Kidney epithelial cell (primary cell): ENCODE data around the gene USP24. TPM values are rescaled to one million over a fixed set of nuclear protein-coding genes. Genes with fewer than 3 reads are reported as not detected.

ENCODE experiments used
- DNase-seq: peaks from one replicate; pipeline ENCODE4 v3.0.0-alpha.2; 2010; ENCODE audit warnings: low read depth
- H3K27me3 ChIP-seq: 2 replicates; pipeline ENCODE4 v1.6.0; 2011; ENCODE audit warnings: low read length; ENCODE audit not compliant: control insufficient read depth, insufficient read depth
- H3K36me3 ChIP-seq: 2 replicates; pipeline ENCODE4 v1.5.1; 2011; ENCODE audit warnings: low read length; ENCODE audit not compliant: control insufficient read depth, insufficient read depth
- H3K4me3 ChIP-seq: 2 replicates; pipeline ENCODE4 v1.5.1; 2011; ENCODE audit warnings: low read depth, mild to moderate bottlenecking, control low read depth, low read length
- CTCF ChIP-seq: IDR thresholded peaks from 2 replicates; pipeline ENCODE4 v1.5.1; 2011; ENCODE audit warnings: mild to moderate bottlenecking, moderate library complexity, low read length, control low read depth, inconsistent platforms; ENCODE audit not compliant: insufficient read depth, poor library complexity, severe bottlenecking
- total RNA-seq: library from RNA; depleted of rRNA; stranded (reverse); fragments of >200 nt; gene quantifications from 2 replicates; pipeline ENCODE4 v1.2.3, GENCODE V29; 2015

USP24 gene
- total RNA-seq, 1 donor from 2014 or later: 27.2 TPM

GRCh38 chr1:55214212-55214933 is 791 bp downstream of the USP24 start:
- H3K36me3 ChIP-seq: no peaks in the 10 kb centered on the region
- DNase-seq: no peak
- no peaks in the 10 kb centered on the region for H3K27me3 ChIP-seq
- H3K4me3 ChIP-seq: peak overlapping the region; percentile 92
- no peak for TF ChIP-seq CTCF

- peak overlapping the region; percentile 92 for H3K4me3 ChIP-seq
- DNase-seq: no peak
- H3K27me3 ChIP-seq: no peaks in the 10 kb centered on the region
- TF ChIP-seq CTCF: no peak
- H3K36me3 ChIP-seq: no peaks in the 10 kb centered on the region
Measured at GRCh38 chr1:55213885-55214211, 1.3 kb downstream of the USP24 start.

- no peaks in the 10 kb centered on the region for H3K36me3 ChIP-seq
- TF ChIP-seq CTCF: no peak
- peak overlapping the region; percentile 92 for H3K4me3 ChIP-seq
- H3K27me3 ChIP-seq: no peaks in the 10 kb centered on the region
- DNase-seq: no peak
Measured at GRCh38 chr1:55213151-55213884, 1.8 kb downstream of the USP24 start.

GRCh38 chr1:55212349-55213150 is 2.6 kb downstream of the USP24 start:
- no peak for TF ChIP-seq CTCF
- H3K4me3 ChIP-seq: no peak overlapping the region

GRCh38 chr1:55211863-55212262 is 3.3 kb downstream of the USP24 start:
- no peaks in the 10 kb centered on the region for H3K36me3 ChIP-seq
- no peak for DNase-seq
- H3K27me3 ChIP-seq: no peaks in the 10 kb centered on the region
- H3K4me3 ChIP-seq: no peak overlapping the region
- no peak for TF ChIP-seq CTCF

More at GRCh38 chr1:55212349-55213150, 2.6 kb downstream of the USP24 start:
- no peak for DNase-seq
- Histone ChIP-seq H3K36me3 (no peaks in the 10 kb centered on the region), H3K27me3 (no peaks in the 10 kb centered on the region)
